PC-9 (cell line): ENCODE measurements around the gene FOXK1.

ENCODE experiments used
- EZH2 ChIP-seq: fragments of 200-600 bp; sonication (generic); IDR thresholded peaks from 2 replicates; pipeline ENCODE4 v1.8.0; 2017; ENCODE audit warnings: antibody characterized with exemption, low read depth
- TF ChIP-seq, protein P1 (sequence below): fragments of 200-600 bp; sonication (generic); conservative IDR thresholded peaks from 2 replicates; pipeline ENCODE4 v1.6.1; 2017; ENCODE audit warnings: mixed run types, antibody characterized with exemption, mild to moderate bottlenecking, moderate library complexity

DNA sequence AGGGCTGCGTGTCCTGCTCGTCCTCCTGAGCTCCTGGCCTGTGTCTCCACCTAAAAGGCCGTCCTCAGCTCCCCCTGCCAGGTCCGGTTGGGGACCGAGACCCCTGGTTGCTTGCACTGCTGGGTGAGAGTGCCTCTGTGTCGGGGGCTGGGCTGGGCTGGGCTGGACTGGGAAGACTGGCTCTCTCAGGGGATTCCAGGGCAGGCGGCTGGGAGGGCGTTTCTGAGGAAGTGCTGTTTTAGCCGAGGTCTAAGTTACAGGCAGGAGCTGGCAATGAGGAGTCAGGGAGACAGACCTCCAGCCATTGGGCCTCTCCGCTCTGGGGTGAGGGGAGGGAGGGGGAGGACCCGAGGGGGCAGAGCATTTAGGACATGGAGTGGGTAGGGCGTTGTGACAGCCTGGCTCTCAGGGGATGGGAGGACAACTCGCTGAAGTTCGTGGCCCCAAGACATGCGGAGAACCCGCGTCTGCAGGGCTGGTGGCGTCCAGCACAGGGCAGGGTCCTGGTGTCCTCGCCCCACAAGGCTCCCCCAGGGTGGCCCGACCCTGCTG, 20.9 kb downstream of the FOXK1 start:
- TF ChIP-seq, protein P1, sequence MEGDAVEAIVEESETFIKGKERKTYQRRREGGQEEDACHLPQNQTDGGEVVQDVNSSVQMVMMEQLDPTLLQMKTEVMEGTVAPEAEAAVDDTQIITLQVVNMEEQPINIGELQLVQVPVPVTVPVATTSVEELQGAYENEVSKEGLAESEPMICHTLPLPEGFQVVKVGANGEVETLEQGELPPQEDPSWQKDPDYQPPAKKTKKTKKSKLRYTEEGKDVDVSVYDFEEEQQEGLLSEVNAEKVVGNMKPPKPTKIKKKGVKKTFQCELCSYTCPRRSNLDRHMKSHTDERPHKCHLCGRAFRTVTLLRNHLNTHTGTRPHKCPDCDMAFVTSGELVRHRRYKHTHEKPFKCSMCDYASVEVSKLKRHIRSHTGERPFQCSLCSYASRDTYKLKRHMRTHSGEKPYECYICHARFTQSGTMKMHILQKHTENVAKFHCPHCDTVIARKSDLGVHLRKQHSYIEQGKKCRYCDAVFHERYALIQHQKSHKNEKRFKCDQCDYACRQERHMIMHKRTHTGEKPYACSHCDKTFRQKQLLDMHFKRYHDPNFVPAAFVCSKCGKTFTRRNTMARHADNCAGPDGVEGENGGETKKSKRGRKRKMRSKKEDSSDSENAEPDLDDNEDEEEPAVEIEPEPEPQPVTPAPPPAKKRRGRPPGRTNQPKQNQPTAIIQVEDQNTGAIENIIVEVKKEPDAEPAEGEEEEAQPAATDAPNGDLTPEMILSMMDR, result no peak
- TF ChIP-seq EZH2, result no peak
